Caco-2 (cell line): ENCODE data around the gene KLHL29. TPM values are rescaled to one million over a fixed set of nuclear protein-coding genes. Genes with fewer than 3 reads are reported as not detected.

Experiments used
- BruUV-seq: library from RNA; stranded (reverse); fragments of 400-500 nt; replicated peaks from 2 replicates; lab custom pipeline; 2021; lab: Mats Ljungman, UMichigan
- CTCF ChIA-PET: fragments of 300-600 bp; sonication (Branson Sonifier 250); formaldehyde crosslinking; loops from one replicate; lab custom pipeline; 2022; ENCODE audit warnings: antibody characterized with exemption; lab: Charles Lee
- POLR2A ChIA-PET: fragments of 300-600 bp; sonication (Branson Sonifier 250); formaldehyde crosslinking; loops from one replicate; lab custom pipeline; 2022; ENCODE audit warnings: antibody characterized with exemption; lab: Charles Lee
- DNase-seq, 2 experiments: peaks; one replicate each; pipeline versions ENCODE4 v3.0.0 to v3.0.0-alpha.2; 2020 to 2022
- H3K27me3 ChIP-seq: replicated peaks from 2 replicates; pipeline ENCODE4 v1.6.0; 2011; ENCODE audit warnings: low read length; ENCODE audit not compliant: control insufficient read depth, insufficient read depth
- H3K36me3 ChIP-seq: 2 replicates; pipeline ENCODE4 v1.5.1; 2011; ENCODE audit warnings: low read length; ENCODE audit not compliant: control insufficient read depth, insufficient read depth
- H3K4me1 ChIP-seq: fragments of 250-450 bp; sonication (Bioruptor Pico); 2 replicates; pipeline ENCODE4 v1.5.1; 2020; ENCODE audit warnings: mild to moderate bottlenecking
- H3K4me3 ChIP-seq: 2 replicates; pipeline ENCODE4 v1.5.1; 2011; ENCODE audit warnings: low read depth, mild to moderate bottlenecking, control low read depth, low read length
- H3K9me3 ChIP-seq: fragments of 250-450 bp; sonication (Bioruptor Pico); 2 replicates; pipeline ENCODE4 v1.5.1; 2020; ENCODE audit warnings: mild to moderate bottlenecking, moderate library complexity
- H3K27ac Mint-ChIP-seq: one replicate; pipeline ENCODE4 v1.8.0; 2022; ENCODE audit warnings: mixed read lengths; ENCODE audit not compliant: unreplicated experiment
- H3K27me3 Mint-ChIP-seq: one replicate; pipeline ENCODE4 v1.8.0; 2022; ENCODE audit warnings: mixed read lengths; ENCODE audit not compliant: insufficient read depth, unreplicated experiment
- H3K36me3 Mint-ChIP-seq: one replicate; pipeline ENCODE4 v1.8.0; 2022; ENCODE audit warnings: mild to moderate bottlenecking, mixed read lengths; ENCODE audit not compliant: insufficient read depth, unreplicated experiment
- H3K4me1 Mint-ChIP-seq: one replicate; pipeline ENCODE4 v1.8.0; 2022; ENCODE audit warnings: low read depth, mixed read lengths; ENCODE audit not compliant: unreplicated experiment
- H3K4me3 Mint-ChIP-seq: one replicate; pipeline ENCODE4 v1.8.0; 2022; ENCODE audit warnings: mild to moderate bottlenecking, moderate library complexity, mixed read lengths; ENCODE audit not compliant: unreplicated experiment
- H3K9me3 Mint-ChIP-seq: one replicate; pipeline ENCODE4 v1.8.0; 2022; ENCODE audit warnings: mixed read lengths; ENCODE audit not compliant: unreplicated experiment
- CTCF ChIP-seq, 2 experiments: fragments of 200-600 bp in 1 of 2; IDR thresholded peaks; 1 replicate in 1 of 2; 2 replicates in 1 of 2; pipeline versions ENCODE4 v1.5.1 to v1.8.0; 2011 to 2022; ENCODE audit warnings: antibody characterized with exemption in 1 of 2, control low read depth in 1 of 2, inconsistent platforms in 1 of 2, low read depth in 1 of 2, low read length in 1 of 2, mild to moderate bottlenecking in 1 of 2, moderate library complexity in 1 of 2; ENCODE audit not compliant: insufficient read depth in 1 of 2, severe bottlenecking in 1 of 2, unreplicated experiment in 1 of 2
- intact Hi-C: fragments of 100-400 bp; cut with micrococcal nuclease; formaldehyde crosslinking; loops from one replicate; pipeline ENCODE4 v1.10.0; 2022; ENCODE audit not compliant: unreplicated experiment
- total RNA-seq: library from RNA; stranded (reverse); gene quantifications from 2 replicates; pipeline ENCODE4 v1.2.3, GENCODE V29; 2022

KLHL29 gene
- total RNA-seq, 1 experiment from 2014 or later = 0.61 TPM

- no peaks in the 10 kb centered on the region for H3K4me1 Mint-ChIP-seq
- no peaks in the 10 kb centered on the region for H3K36me3 Mint-ChIP-seq
- Histone ChIP-seq H3K9me3 (peaks cover 14% of the 10 kb centered on the region; the same call in 1 of the 2 replicates), H3K4me3 (no peak overlapping the region), H3K27me3 (no peaks in the 10 kb centered on the region), H3K36me3 (no peaks in the 10 kb centered on the region), H3K4me1 (no peaks in the 10 kb centered on the region)
- DNase-seq = no peak
- peaks cover 20% of the 10 kb centered on the region for H3K9me3 Mint-ChIP-seq
- ChIA-PET CTCF (no interaction called here), POLR2A (no interaction called here)
- no peak overlapping the region for H3K4me3 Mint-ChIP-seq
- BruUV-seq = no TSS peak
- peaks cover 6% of the 10 kb centered on the region for H3K27me3 Mint-ChIP-seq
- peak overlapping the region; percentile 28 for H3K27ac Mint-ChIP-seq
- intact Hi-C loops = no loop called here
- TF ChIP-seq CTCF (IDR thresholded peaks at IDR 0.05; ENCODE audit: insufficient read depth in 1 of 2, low read depth in 1 of 2, low read length in 1 of 2, severe bottlenecking in 1 of 2, unreplicated experiment in 1 of 2) = no peak
Observed at GRCh38 chr2:23614701-23615100, 229.7 kb downstream of the KLHL29 start.

GRCh38 chr2:23615216-23616020 lies 230.4 kb downstream of the KLHL29 start:
- no peak for TF ChIP-seq CTCF (IDR thresholded peaks at IDR 0.05; ENCODE audit: insufficient read depth in 1 of 2, low read depth in 1 of 2, low read length in 1 of 2, severe bottlenecking in 1 of 2, unreplicated experiment in 1 of 2)
- Mint-ChIP-seq H3K27ac (no peak overlapping the region), H3K4me1 (no peaks in the 10 kb centered on the region), H3K4me3 (no peak overlapping the region), H3K9me3 (peaks cover 20% of the 10 kb centered on the region), H3K27me3 (peaks cover 6% of the 10 kb centered on the region), H3K36me3 (no peaks in the 10 kb centered on the region)
- intact Hi-C loops = no loop called here
- DNase-seq = no peak
- ChIA-PET POLR2A (no interaction called here), CTCF (no interaction called here)
- no TSS peak for BruUV-seq
- no peaks in the 10 kb centered on the region for H3K4me1 ChIP-seq
- H3K4me3 ChIP-seq = no peak overlapping the region
- H3K9me3 ChIP-seq = peaks cover 14% of the 10 kb centered on the region; the same call in 1 of the 2 replicates
- no peaks in the 10 kb centered on the region for H3K27me3 ChIP-seq
- no peaks in the 10 kb centered on the region for H3K36me3 ChIP-seq

- Histone ChIP-seq H3K27me3 (no peaks in the 10 kb centered on the region), H3K4me1 (no peaks in the 10 kb centered on the region), H3K36me3 (no peaks in the 10 kb centered on the region), H3K4me3 (no peak overlapping the region), H3K9me3 (peaks cover 14% of the 10 kb centered on the region; the same call in 1 of the 2 replicates)
- no peak overlapping the region for H3K27ac Mint-ChIP-seq
- ChIA-PET POLR2A (no interaction called here), CTCF (no interaction called here)
- peaks cover 5% of the 10 kb centered on the region for H3K27me3 Mint-ChIP-seq
- BruUV-seq = no TSS peak
- intact Hi-C loops = no loop called here
- no peak overlapping the region for H3K4me3 Mint-ChIP-seq
- H3K36me3 Mint-ChIP-seq = no peaks in the 10 kb centered on the region
- no peak for TF ChIP-seq CTCF (IDR thresholded peaks at IDR 0.05; ENCODE audit: insufficient read depth in 1 of 2, low read depth in 1 of 2, low read length in 1 of 2, severe bottlenecking in 1 of 2, unreplicated experiment in 1 of 2)
- no peaks in the 10 kb centered on the region for H3K4me1 Mint-ChIP-seq
- DNase-seq = no peak
- H3K9me3 Mint-ChIP-seq = peaks cover 16% of the 10 kb centered on the region
Observed at GRCh38 chr2:23616630-23617029, 231.7 kb downstream of the KLHL29 start.
